OCI-LY3 (cell line): ENCODE measurements around the gene SLC35F4.

ENCODE experiments used
- EZH2phosphoT487 ChIP-seq: fragments of 200-600 bp; shearing (Covaris generic); IDR thresholded peaks from 2 replicates; pipeline ENCODE4 v1.6.1; 2018; ENCODE audit warnings: antibody characterized with exemption, mixed run types, low read depth
- TF ChIP-seq, protein P1 (sequence below): fragments of 200-600, 300-600 bp; sonication (generic); IDR thresholded peaks from 2 replicates; pipeline ENCODE4 v1.5.1; 2014; ENCODE audit warnings: antibody characterized with exemption, low read length, low read depth

DNA sequence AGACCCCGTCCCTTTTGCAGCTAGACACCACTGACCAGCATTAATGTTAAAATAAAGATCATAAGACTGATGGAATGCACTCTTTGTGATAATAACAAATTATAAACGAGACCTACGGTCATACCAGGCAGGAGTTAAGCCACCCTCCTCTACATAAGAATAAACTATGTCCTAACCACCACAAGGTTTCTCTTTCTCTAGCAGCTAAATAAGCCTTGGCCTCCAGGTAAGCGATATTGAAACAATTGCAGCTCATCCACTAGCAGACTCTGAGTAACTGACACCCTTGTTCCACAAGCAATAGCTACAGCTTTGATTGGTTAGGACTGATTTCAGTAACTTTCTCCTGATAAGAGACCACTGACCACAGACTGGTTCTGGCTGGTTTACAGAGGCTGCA is 228.0 kb downstream of the SLC35F4 start:
- TF ChIP-seq, protein P1, sequence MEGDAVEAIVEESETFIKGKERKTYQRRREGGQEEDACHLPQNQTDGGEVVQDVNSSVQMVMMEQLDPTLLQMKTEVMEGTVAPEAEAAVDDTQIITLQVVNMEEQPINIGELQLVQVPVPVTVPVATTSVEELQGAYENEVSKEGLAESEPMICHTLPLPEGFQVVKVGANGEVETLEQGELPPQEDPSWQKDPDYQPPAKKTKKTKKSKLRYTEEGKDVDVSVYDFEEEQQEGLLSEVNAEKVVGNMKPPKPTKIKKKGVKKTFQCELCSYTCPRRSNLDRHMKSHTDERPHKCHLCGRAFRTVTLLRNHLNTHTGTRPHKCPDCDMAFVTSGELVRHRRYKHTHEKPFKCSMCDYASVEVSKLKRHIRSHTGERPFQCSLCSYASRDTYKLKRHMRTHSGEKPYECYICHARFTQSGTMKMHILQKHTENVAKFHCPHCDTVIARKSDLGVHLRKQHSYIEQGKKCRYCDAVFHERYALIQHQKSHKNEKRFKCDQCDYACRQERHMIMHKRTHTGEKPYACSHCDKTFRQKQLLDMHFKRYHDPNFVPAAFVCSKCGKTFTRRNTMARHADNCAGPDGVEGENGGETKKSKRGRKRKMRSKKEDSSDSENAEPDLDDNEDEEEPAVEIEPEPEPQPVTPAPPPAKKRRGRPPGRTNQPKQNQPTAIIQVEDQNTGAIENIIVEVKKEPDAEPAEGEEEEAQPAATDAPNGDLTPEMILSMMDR, result no peak
- no peak for TF ChIP-seq EZH2phosphoT487
